CD14-positive monocyte (primary cell): ENCODE measurements around the gene EEIG1. TPM values are rescaled to one million over a fixed set of nuclear protein-coding genes. Genes with fewer than 3 reads are reported as not detected.

Experiments
- DNase-seq, 3 donors: peaks; one replicate each; pipeline ENCODE4 v3.0.0-alpha.2; 2011 to 2022
- H2AFZ ChIP-seq: 2 replicates; pipeline ENCODE4 v1.6.0; 2012; ENCODE audit warnings: mild to moderate bottlenecking, low read depth, low read length, inconsistent platforms; ENCODE audit not compliant: insufficient read depth, poor library complexity, severe bottlenecking
- H3K27ac ChIP-seq, 2 donors: 1 replicate in 1 of 2; 2 replicates in 1 of 2; pipeline ENCODE4 v1.5.1; 2012 to 2013; ENCODE audit warnings: low read length in 2 of 2, control low read depth in 1 of 2, inconsistent platforms in 1 of 2, low read depth in 1 of 2, mild to moderate bottlenecking in 1 of 2
- H3K27me3 ChIP-seq, 2 donors: one replicate each; pipeline versions ENCODE4 v1.6.0 to v1.6.1; 2011 to 2013; ENCODE audit warnings: low read length in 2 of 2; ENCODE audit not compliant: control insufficient read depth in 2 of 2, insufficient read depth in 2 of 2
- H3K36me3 ChIP-seq, 2 donors: replicated peaks in 1 of 2; 1 replicate in 1 of 2; 2 replicates in 1 of 2; pipeline versions ENCODE4 v1.5.1 to v1.6.1; 2012 to 2013; ENCODE audit warnings: low read length in 2 of 2, control low read depth in 1 of 2, inconsistent platforms in 1 of 2, mild to moderate bottlenecking in 1 of 2; ENCODE audit not compliant: insufficient read depth in 2 of 2, control insufficient read depth in 1 of 2
- H3K4me1 ChIP-seq, 2 donors: 1 replicate in 1 of 2; 2 replicates in 1 of 2; pipeline versions ENCODE4 v1.5.1 to v1.6.1; 2012 to 2013; ENCODE audit warnings: low read length in 2 of 2, control low read depth in 1 of 2, inconsistent platforms in 1 of 2, mild to moderate bottlenecking in 1 of 2, moderate library complexity in 1 of 2; ENCODE audit not compliant: insufficient read depth in 2 of 2, control insufficient read depth in 1 of 2
- H3K4me2 ChIP-seq: replicated peaks from 2 replicates; pipeline ENCODE3; 2012; ENCODE audit warnings: low read length, moderate library complexity, mild to moderate bottlenecking; ENCODE audit not compliant: poor library complexity, severe bottlenecking; ENCODE audit errors: extremely low read depth
- H3K4me3 ChIP-seq, 3 experiments: fragments of 200-600 bp in 1 of 3; sonication (generic) in 1 of 3; replicated peaks in 1 of 3; 1 replicate in 2 of 3; 2 replicates in 1 of 3; pipeline ENCODE4 v1.5.1; 2011 to 2013; ENCODE audit warnings: low read length in 3 of 3, mild to moderate bottlenecking in 3 of 3, control low read depth in 2 of 3, low read depth in 2 of 3, inconsistent platforms in 1 of 3, moderate library complexity in 1 of 3
- H3K79me2 ChIP-seq: 2 replicates; pipeline ENCODE4 v1.6.0; 2012; ENCODE audit warnings: mild to moderate bottlenecking, control low read depth, inconsistent platforms, low read length, moderate library complexity; ENCODE audit not compliant: insufficient read depth
- H3K9ac ChIP-seq: 2 replicates; pipeline ENCODE4 v1.6.0; 2017; ENCODE audit warnings: low read length, mild to moderate bottlenecking; ENCODE audit not compliant: insufficient read depth, poor library complexity, severe bottlenecking
- H3K9me3 ChIP-seq, 2 donors: replicated peaks in 1 of 2; 1 replicate in 1 of 2; 2 replicates in 1 of 2; pipeline versions ENCODE4 v1.5.1 to v1.6.1; 2012 to 2013; ENCODE audit warnings: low read length in 2 of 2, control low read depth in 1 of 2; ENCODE audit not compliant: control insufficient read depth in 1 of 2, insufficient read depth in 1 of 2
- H4K20me1 ChIP-seq: 2 replicates; pipeline ENCODE4 v1.6.0; 2012; ENCODE audit warnings: mild to moderate bottlenecking, low read length, control low read depth, moderate library complexity; ENCODE audit not compliant: insufficient read depth
- H3K27ac Mint-ChIP-seq, 7 donors: one replicate each; pipeline ENCODE4 v1.8.0; 2020; ENCODE audit warnings: mild to moderate bottlenecking in 7 of 7, mixed read lengths in 7 of 7, moderate library complexity in 6 of 7, inconsistent platforms in 2 of 7
- H3K27me3 Mint-ChIP-seq, 3 donors: one replicate each; pipeline ENCODE4 v1.8.0; 2021 to 2022; ENCODE audit warnings: low read depth in 3 of 3, mild to moderate bottlenecking in 3 of 3, mixed read lengths in 3 of 3, moderate library complexity in 3 of 3, inconsistent platforms in 1 of 3
- H3K36me3 Mint-ChIP-seq, 2 donors: one replicate each; pipeline ENCODE4 v1.8.0; 2020; ENCODE audit warnings: mixed read lengths in 2 of 2, inconsistent platforms in 1 of 2, mild to moderate bottlenecking in 1 of 2
- H3K4me1 Mint-ChIP-seq: one replicate; pipeline ENCODE4 v1.8.0; 2020; ENCODE audit warnings: mild to moderate bottlenecking, mixed read lengths
- H3K4me3 Mint-ChIP-seq, 2 donors: one replicate each; pipeline ENCODE4 v1.8.0; 2020; ENCODE audit warnings: mild to moderate bottlenecking in 2 of 2, mixed read lengths in 2 of 2, moderate library complexity in 1 of 2
- H3K9me3 Mint-ChIP-seq, 7 donors: one replicate each; pipeline ENCODE4 v1.8.0; 2020 to 2022; ENCODE audit warnings: mixed read lengths in 7 of 7, mild to moderate bottlenecking in 6 of 7, moderate library complexity in 6 of 7, inconsistent platforms in 2 of 7
- CTCF ChIP-seq: fragments of 200-600 bp; IDR thresholded peaks from one replicate; pipeline ENCODE4 v1.8.0; 2022; ENCODE audit warnings: antibody characterized with exemption, mild to moderate bottlenecking
- WGBS: methylation state at CpG from one replicate; pipeline ENCODE4 v1.1.5; 2013; ENCODE audit warnings: missing lambda C conversion rate; ENCODE audit not compliant: insufficient coverage; 5-methylcytosine and 5-hydroxymethylcytosine counted together
- intact Hi-C, 2 donors: fragments of 100-400 bp; cut with micrococcal nuclease; formaldehyde crosslinking; loops; one replicate each; pipeline versions ENCODE4 v1.15.0 to v1.15.1; 2023
- polyA plus RNA-seq, 3 donors: library from polyadenylated mRNA; depleted of rRNA in 1 of 3; unstranded in 2 of 3; stranded (reverse) in 1 of 3; fragments of 300-500 nt in 2 of 3; fragments of >200 nt in 1 of 3; fragmentation: Illumina TruSeq in 2 of 3; gene quantifications; 1 replicate in 2 of 3; 2 replicates in 1 of 3; pipeline ENCODE4 v1.2.3, GENCODE V29; 2012 to 2021

Gene EEIG1
- polyA plus RNA-seq, 3 donors = 0.86 to 2.3 (median 2.1) TPM

GRCh38 chr9:127959398-127959797, 21.4 kb downstream of the EEIG1 start:
- H3K27me3 Mint-ChIP-seq = peaks cover 2 to 5% (median 4%) of the 10 kb centered on the region in 3 donors
- H4K20me1 ChIP-seq = no peaks in the 10 kb centered on the region
- no peaks in the 10 kb centered on the region for H3K27me3 ChIP-seq
- H3K36me3 ChIP-seq = no peaks in the 10 kb centered on the region
- peaks cover 8% of the 10 kb centered on the region for H3K4me1 Mint-ChIP-seq
- peaks cover 0 to 7% of the 10 kb centered on the region in 2 donors for H3K4me1 ChIP-seq
- no peak overlapping the region for H3K4me3 Mint-ChIP-seq
- H3K9me3 Mint-ChIP-seq = peaks cover 0 to 4% (median 0%) of the 10 kb centered on the region in 7 donors
- no peak overlapping the region for H2AFZ ChIP-seq
- H3K4me3 ChIP-seq = no peak overlapping the region
- H3K27ac Mint-ChIP-seq = no peak overlapping the region
- whole genome bisulfite sequencing = no CpG with 5 or more reads among the region's 4 CpGs
- no peak overlapping the region for H3K4me2 ChIP-seq
- H3K36me3 Mint-ChIP-seq = no peaks in the 10 kb centered on the region
- H3K79me2 ChIP-seq = no peaks in the 10 kb centered on the region
- no peak overlapping the region for H3K9ac ChIP-seq
- no peak for TF ChIP-seq CTCF
- H3K9me3 ChIP-seq = no peaks in the 10 kb centered on the region
- no peak for DNase-seq
- no peak overlapping the region for H3K27ac ChIP-seq
- intact Hi-C loops = no loop called here

- no peak for DNase-seq
- Histone ChIP-seq H4K20me1 (no peaks in the 10 kb centered on the region), H3K4me3 (no peak overlapping the region), H3K4me1 (peaks cover 0 to 7% of the 10 kb centered on the region in 2 donors), H3K36me3 (no peaks in the 10 kb centered on the region), H3K9me3 (no peaks in the 10 kb centered on the region), H3K9ac (no peak overlapping the region), H2AFZ (no peak overlapping the region), H3K27ac (no peak overlapping the region), H3K79me2 (no peaks in the 10 kb centered on the region), H3K4me2 (no peak overlapping the region), H3K27me3 (no peaks in the 10 kb centered on the region)
- no CpG with 5 or more reads among the region's 1 CpG for WGBS
- TF ChIP-seq CTCF = no peak
- peaks cover 2 to 5% (median 4%) of the 10 kb centered on the region in 3 donors for H3K27me3 Mint-ChIP-seq
- H3K36me3 Mint-ChIP-seq = no peaks in the 10 kb centered on the region
- H3K4me1 Mint-ChIP-seq = peaks cover 8% of the 10 kb centered on the region
- H3K9me3 Mint-ChIP-seq = peaks cover 0 to 4% (median 0%) of the 10 kb centered on the region in 7 donors
- no peak overlapping the region for H3K27ac Mint-ChIP-seq
- H3K4me3 Mint-ChIP-seq = no peak overlapping the region
- intact Hi-C loops = no loop called here
These were observed 22.1 kb downstream of the EEIG1 start for GRCh38 chr9:127958728-127959127.
